ENCODE measurements around the gene LAMA3. TPM values are rescaled to one million over a fixed set of nuclear protein-coding genes. Genes with fewer than 3 reads are reported as not detected.

LAMA3 gene
- total RNA-seq, 6 experiments from 2014 or later: 1.3 to 5.0 (median 3.0) TPM

DNA sequence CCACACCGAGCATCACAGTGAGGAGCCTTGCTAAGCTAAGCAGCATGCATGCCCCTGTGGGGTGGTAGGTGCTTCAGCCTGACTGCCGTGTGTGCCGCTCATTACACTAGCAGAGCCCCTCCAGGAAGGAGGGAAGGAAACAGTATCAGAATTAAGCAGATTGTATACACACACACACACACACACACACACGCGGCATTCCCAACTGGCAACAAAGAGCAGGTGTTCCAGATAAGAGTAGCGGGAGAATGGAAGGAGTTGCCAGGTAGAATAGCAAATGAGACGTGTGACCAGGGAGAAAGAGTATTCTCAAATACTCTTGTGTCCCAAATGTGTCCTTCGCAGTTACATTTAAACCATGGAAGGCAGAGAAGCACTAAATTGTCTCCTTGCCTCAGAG lies 277.7 kb downstream of the LAMA3 start:
- H3K36me3 ChIP-seq: no peaks in the 10 kb centered on the region
- TF ChIP-seq POLR2A (IDR thresholded peaks at IDR 0.05): no peak
- TF ChIP-seq, protein P1, sequence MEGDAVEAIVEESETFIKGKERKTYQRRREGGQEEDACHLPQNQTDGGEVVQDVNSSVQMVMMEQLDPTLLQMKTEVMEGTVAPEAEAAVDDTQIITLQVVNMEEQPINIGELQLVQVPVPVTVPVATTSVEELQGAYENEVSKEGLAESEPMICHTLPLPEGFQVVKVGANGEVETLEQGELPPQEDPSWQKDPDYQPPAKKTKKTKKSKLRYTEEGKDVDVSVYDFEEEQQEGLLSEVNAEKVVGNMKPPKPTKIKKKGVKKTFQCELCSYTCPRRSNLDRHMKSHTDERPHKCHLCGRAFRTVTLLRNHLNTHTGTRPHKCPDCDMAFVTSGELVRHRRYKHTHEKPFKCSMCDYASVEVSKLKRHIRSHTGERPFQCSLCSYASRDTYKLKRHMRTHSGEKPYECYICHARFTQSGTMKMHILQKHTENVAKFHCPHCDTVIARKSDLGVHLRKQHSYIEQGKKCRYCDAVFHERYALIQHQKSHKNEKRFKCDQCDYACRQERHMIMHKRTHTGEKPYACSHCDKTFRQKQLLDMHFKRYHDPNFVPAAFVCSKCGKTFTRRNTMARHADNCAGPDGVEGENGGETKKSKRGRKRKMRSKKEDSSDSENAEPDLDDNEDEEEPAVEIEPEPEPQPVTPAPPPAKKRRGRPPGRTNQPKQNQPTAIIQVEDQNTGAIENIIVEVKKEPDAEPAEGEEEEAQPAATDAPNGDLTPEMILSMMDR (IDR thresholded peaks at IDR 0.05): no peak
- DNase-seq (no peak), ATAC-seq (no peak)
- no peaks in the 10 kb centered on the region for H3K27me3 ChIP-seq
- no peaks in the 10 kb centered on the region for H3K9me3 ChIP-seq
- H3K27ac ChIP-seq: no peak overlapping the region
- intact Hi-C loops (cut with DNase I): no loop called here
- WGBS (ENCODE audit: insufficient coverage, low coverage, low lambda C conversion rate, missing lambda C conversion rate): 51% methylated on average over 3 of the region's 8 CpGs
- H3K4me1 ChIP-seq: peaks cover 0 to 24% (median 9%) of the 10 kb centered on the region in 4 donors
- H3K4me3 ChIP-seq: no peak overlapping the region

DNA sequence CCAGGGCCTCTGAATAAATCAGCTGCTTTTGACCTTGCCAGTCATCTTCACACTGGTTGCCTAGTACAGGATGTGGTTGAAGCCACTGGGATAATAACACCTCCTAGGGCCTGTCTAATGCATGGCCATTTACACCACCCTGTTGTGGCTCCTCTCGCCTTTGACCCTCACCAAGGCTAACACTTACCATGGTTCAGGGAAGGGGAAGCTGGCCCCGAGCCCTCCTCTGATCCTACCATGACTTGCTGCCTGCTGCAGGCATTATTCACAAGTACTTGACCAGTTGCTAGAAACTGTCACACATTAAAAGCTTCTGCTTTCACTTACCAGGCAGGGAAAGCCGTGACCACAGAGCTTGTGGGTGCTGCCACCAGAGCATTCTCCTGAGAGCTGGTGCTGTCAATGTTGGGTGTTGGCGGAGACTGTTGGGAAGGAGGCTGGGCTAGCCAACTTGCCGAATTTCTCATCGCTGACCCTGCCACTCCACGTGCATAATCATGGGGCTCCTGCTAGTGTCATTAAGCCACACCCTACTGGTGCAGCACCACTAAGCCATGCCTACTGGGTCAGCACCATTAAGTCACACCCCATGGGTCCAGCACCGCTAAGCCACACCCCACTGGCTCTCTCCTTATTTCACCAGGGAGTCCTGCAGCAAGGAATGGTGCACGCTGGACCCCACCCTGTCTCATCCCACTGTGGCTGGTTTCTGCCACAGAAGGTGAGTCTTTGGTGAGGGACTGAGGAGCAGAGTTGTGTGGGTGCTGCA lies 278.3 kb downstream of the LAMA3 start:
- DNase-seq (no peak), ATAC-seq (peak in 1 of 4 donors; percentile 17)
- Histone ChIP-seq H3K4me1 (peaks cover 0 to 24% (median 9%) of the 10 kb centered on the region in 4 donors), H3K9me3 (no peaks in the 10 kb centered on the region), H3K27me3 (no peaks in the 10 kb centered on the region), H3K27ac (no peak overlapping the region), H3K36me3 (no peaks in the 10 kb centered on the region), H3K4me3 (no peak overlapping the region)
- WGBS (ENCODE audit: insufficient coverage, low coverage, low lambda C conversion rate, missing lambda C conversion rate): 66% methylated on average over 2 of the region's 9 CpGs
- intact Hi-C loops (cut with DNase I): no loop called here
- TF ChIP-seq, protein P1 (IDR thresholded peaks at IDR 0.05): no peak

DNA sequence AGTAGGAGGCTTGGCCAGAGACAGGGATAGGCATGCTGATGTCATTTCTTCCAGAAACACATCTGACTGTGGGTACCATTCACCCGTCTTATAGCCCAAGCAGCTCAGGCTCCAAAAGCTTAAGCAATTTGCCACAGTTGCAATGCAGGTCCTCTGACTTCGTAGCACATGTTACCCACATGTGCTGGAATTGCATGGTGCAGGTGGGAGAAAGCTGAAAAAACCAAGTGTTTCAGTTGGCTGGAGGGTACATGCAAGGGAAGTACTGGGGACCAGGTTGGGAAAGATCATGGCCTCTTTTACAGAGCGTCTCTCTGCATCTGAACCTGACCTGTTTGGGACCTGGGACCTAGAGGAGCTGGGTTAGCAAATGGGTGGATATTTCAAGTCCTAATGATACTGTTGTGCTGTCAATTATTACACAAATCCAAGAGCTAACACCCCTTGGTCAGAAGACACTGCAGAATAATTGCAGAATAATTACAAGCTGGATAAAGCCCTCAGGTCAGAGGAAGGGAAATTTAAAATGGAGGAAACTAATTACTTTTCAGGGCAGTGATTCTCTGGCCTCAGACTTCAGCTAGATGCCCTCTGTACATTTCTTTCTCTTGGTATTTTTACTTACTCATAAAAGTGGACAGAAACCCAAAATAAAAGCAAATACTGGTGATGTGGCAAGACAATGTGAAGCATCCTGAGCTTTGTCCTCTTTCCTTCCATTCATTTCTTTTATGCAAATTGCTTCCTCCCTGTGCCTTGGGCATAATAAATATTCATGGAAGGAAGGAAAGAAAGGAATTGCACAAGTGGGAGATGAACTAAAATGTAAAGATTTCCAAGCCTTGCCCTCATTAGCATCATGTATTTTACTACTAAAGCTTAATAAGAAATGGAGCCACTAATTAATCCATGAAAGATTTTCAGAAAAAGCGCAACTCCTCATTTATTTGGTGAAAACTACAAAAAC lies 279.7 kb downstream of the LAMA3 start:
- Histone ChIP-seq H3K36me3 (no peaks in the 10 kb centered on the region), H3K4me1 (peaks cover 0 to 16% (median 5%) of the 10 kb centered on the region in 4 donors), H3K27ac (no peak overlapping the region), H3K4me3 (no peak overlapping the region), H3K27me3 (no peaks in the 10 kb centered on the region), H3K9me3 (no peaks in the 10 kb centered on the region)
- intact Hi-C loops (cut with DNase I): no loop called here
- TF ChIP-seq POLR2A (IDR thresholded peaks at IDR 0.05): no peak
- TF ChIP-seq, protein P1 (IDR thresholded peaks at IDR 0.05): no peak
- 89% methylated on average over 4 of the region's 4 CpGs for WGBS (ENCODE audit: insufficient coverage, low coverage, low lambda C conversion rate, missing lambda C conversion rate)
- DNase-seq: no peak
- ATAC-seq: no peak

DNA sequence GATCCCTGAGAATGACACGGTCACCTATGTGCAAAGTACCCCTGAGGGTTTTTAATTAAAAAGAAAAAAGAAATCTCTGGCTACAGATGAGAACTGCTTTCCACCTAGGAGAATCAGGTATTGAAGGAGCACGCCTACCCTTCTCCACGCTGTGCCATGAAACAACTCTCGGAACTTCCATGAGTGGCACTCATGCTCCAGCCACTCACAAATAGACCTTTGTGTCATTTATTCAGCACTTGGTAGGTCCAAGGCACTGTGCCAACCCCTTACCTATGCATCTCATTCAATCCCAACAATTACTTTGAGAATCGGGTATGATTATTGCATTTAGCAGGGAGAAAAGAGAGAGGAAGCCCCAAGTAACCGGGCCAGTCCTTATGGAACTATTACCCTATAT lies 280.4 kb downstream of the LAMA3 start:
- Histone ChIP-seq H3K4me1 (peaks cover 0 to 9% (median under 1%) of the 10 kb centered on the region in 4 donors), H3K27me3 (no peaks in the 10 kb centered on the region), H3K27ac (no peak overlapping the region), H3K4me3 (no peak overlapping the region), H3K36me3 (no peaks in the 10 kb centered on the region), H3K9me3 (no peaks in the 10 kb centered on the region)
- intact Hi-C loops (cut with DNase I): no loop called here
- WGBS (ENCODE audit: insufficient coverage, low coverage, low lambda C conversion rate, missing lambda C conversion rate): 89% methylated on average over 4 of the region's 6 CpGs
- TF ChIP-seq, protein P1 (IDR thresholded peaks at IDR 0.05): no peak
- no peak for DNase-seq
- no peak for ATAC-seq

Data from right lobe of liver (tissue), 6 donors.